ENCODE measurements around the gene PPM1H. TPM values are rescaled to one million over a fixed set of nuclear protein-coding genes. Genes with fewer than 3 reads are reported as not detected.

Gene PPM1H
- total and polyA plus RNA-seq, 2 of the 8 experiments (the other 6 are each of a cell fraction or from before 2014, with no cell fraction given): 16.4 to 36.1 TPM

GRCh38 chr12:62910549-62911169 is 24.3 kb downstream of the PPM1H start:
- H3K18ac ChIP-seq (ENCODE audit: extremely low read depth, low read length): no peak overlapping the region
- no peak overlapping the region for H4K8ac ChIP-seq (ENCODE audit: extremely low read depth, insufficient read depth, low read length)
- no peak overlapping the region for H2BK20ac ChIP-seq (ENCODE audit: low read length)
- H4K5ac ChIP-seq (ENCODE audit: insufficient read length, low read depth, low read length): no peak overlapping the region
- peaks cover 0 to 2% of the 10 kb centered on the region in 2 experiments for H4K20me1 ChIP-seq (replicated peaks in 1 of 2; ENCODE audit: control insufficient read depth in 1 of 2, insufficient read depth in 2 of 2, low read length in 2 of 2)
- no peaks in the 10 kb centered on the region for H3K23me2 ChIP-seq (ENCODE audit: low read depth, low read length)
- peaks cover 8% of the 10 kb centered on the region; the same call in 1 of the 2 replicates for H3K79me1 ChIP-seq (ENCODE audit: low read depth, low read length)
- ChIA-PET POLR2A (ENCODE audit: partially characterized antibody) (interaction anchor here (0.6 to 2.1 kb wide), 3 partner anchors 8 to 103 kb away, joined by 4 to 9 read pairs (median 5); partner anchors contain the start of gene PPM1H), CTCF (ENCODE audit: partially characterized antibody) (interaction anchor here (0.7 to 2.7 kb wide), 6 partner anchors 9 to 128 kb away, joined by 3 to 10 read pairs (median 3); no protein-coding TSS in a partner anchor)
- H3K27me3 ChIP-seq (replicated peaks in 1 of 4; ENCODE audit: control insufficient read depth in 3 of 4, extremely low read depth in 1 of 4, insufficient read depth in 3 of 4, low read length in 3 of 4): no peaks in the 10 kb centered on the region
- H3K9me3 ChIP-seq (ENCODE audit: insufficient read depth in 2 of 2, low read depth in 1 of 2, low read length in 1 of 2): no peaks in the 10 kb centered on the region
- DNase-seq (ENCODE audit: low read depth in 1 of 2, low spot score in 2 of 2) (no peak), FAIRE-seq (no peak)
- H2BK12ac ChIP-seq (ENCODE audit: low read depth, low read length): no peak overlapping the region
- H3K4me1 ChIP-seq (replicated peaks in 1 of 4; ENCODE audit: control insufficient read depth in 3 of 4, insufficient read depth in 4 of 4, low read length in 3 of 4): peaks cover 2 to 23% (median 19%) of the 10 kb centered on the region in 4 experiments; a peak in 6 of 7 replicates
- WGBS, 2 experiments (ENCODE audit: extremely low coverage in 1 of 2, insufficient coverage in 1 of 2, insufficient read length in 1 of 2, insufficient replicate concordance in 2 of 2, low coverage in 1 of 2, low lambda C conversion rate in 2 of 2, missing lambda C conversion rate in 1 of 2): 54% methylated on average over 5 of the region's 5 CpGs; no CpG with 5 or more reads in 1 of the 2 experiments
- no peaks in the 10 kb centered on the region for H3K36me3 ChIP-seq (ENCODE audit: control insufficient read depth in 2 of 4, insufficient read depth in 4 of 4, low read length in 3 of 4)
- H2BK15ac ChIP-seq (ENCODE audit: low read length): no peak overlapping the region
- H3K4me2 ChIP-seq (ENCODE audit: insufficient read depth in 1 of 2, low read depth in 2 of 2, low read length in 2 of 2): no peak overlapping the region
- H2AFZ ChIP-seq (ENCODE audit: low read length): no peak overlapping the region
- no peak overlapping the region for H4K91ac ChIP-seq (replicated peaks; ENCODE audit: insufficient read length, low read length)
- H3K56ac ChIP-seq (replicated peaks; ENCODE audit: insufficient read length, low read depth, low read length): no peak overlapping the region
- no peak overlapping the region for H3K23ac ChIP-seq (ENCODE audit: insufficient read length)
- H2BK120ac ChIP-seq (replicated peaks; ENCODE audit: low read depth, low read length): no peak overlapping the region
- no peak overlapping the region for H3K9ac ChIP-seq (replicated peaks in 1 of 4; ENCODE audit: extremely low read depth in 1 of 4, low read depth in 3 of 4, low read length in 3 of 4)
- peaks cover 4 to 20% of the 10 kb centered on the region in 2 experiments; a peak in 3 of 4 replicates for H3K79me2 ChIP-seq (ENCODE audit: control insufficient read depth in 1 of 2, insufficient read depth in 2 of 2, low read length in 2 of 2)
- H2BK5ac ChIP-seq (ENCODE audit: low read depth, low read length): no peak overlapping the region
- H3K4ac ChIP-seq (replicated peaks; ENCODE audit: insufficient read length, low read depth, low read length): no peak overlapping the region
- no peak overlapping the region for H2AK5ac ChIP-seq (ENCODE audit: low read depth, low read length)
- H3K14ac ChIP-seq (ENCODE audit: insufficient read length): no peak overlapping the region
- H3K4me3 ChIP-seq (ENCODE audit: extremely low read depth in 1 of 4, insufficient read depth in 2 of 4, low read depth in 3 of 4, low read length in 4 of 4): no peak overlapping the region
- H3K27ac ChIP-seq (ENCODE audit: low read depth, low read length): no peak overlapping the region
- TF ChIP-seq POLR2A (IDR thresholded peaks at IDR 0.05; ENCODE audit: control extremely low read depth in 1 of 2, low read depth in 2 of 2, low read length in 2 of 2) (no peak), CREB1 (IDR thresholded peaks at IDR 0.05) (no peak), BACH1 (IDR thresholded peaks at IDR 0.05; ENCODE audit: low read length) (no peak), EP300 (IDR thresholded peaks at IDR 0.05; ENCODE audit: borderline replicate concordance in 1 of 2, low read depth in 2 of 2, low read length in 2 of 2) (no peak), SP1 (IDR thresholded peaks at IDR 0.05; ENCODE audit: low read depth, low read length) (no peak), SAP30 (IDR thresholded peaks at IDR 0.05; ENCODE audit: insufficient read depth, insufficient replicate concordance, low read length) (no peak), FOSL1 (IDR thresholded peaks at IDR 0.05; ENCODE audit: insufficient read depth, low read depth, low read length) (no peak), ATF3 (IDR thresholded peaks at IDR 0.05; ENCODE audit: insufficient read depth, low read depth, low read length) (no peak), RNF2 (IDR thresholded peaks at IDR 0.05; ENCODE audit: borderline replicate concordance, low read depth, low read length, missing control alignments, poor library complexity, severe bottlenecking) (no peak), GABPA (IDR thresholded peaks at IDR 0.05; ENCODE audit: borderline replicate concordance, insufficient read depth, low read length) (no peak), RBBP5 (IDR thresholded peaks at IDR 0.05; ENCODE audit: borderline replicate concordance, low read depth, low read length) (no peak), KDM4A (IDR thresholded peaks at IDR 0.05; ENCODE audit: low read depth, low read length, severe bottlenecking) (no peak)
